SH-SY5Y (cell line): ENCODE measurements around the gene INSIG1.

Source experiments
- GATA2 ChIP-seq: IDR thresholded peaks from 2 replicates; pipeline ENCODE4 v1.6.1; 2011; ENCODE audit warnings: mild to moderate bottlenecking, low read depth, low read length
- GATA3 ChIP-seq: IDR thresholded peaks from 2 replicates; pipeline ENCODE4 v1.6.1; 2011; ENCODE audit warnings: low read depth, mild to moderate bottlenecking, low read length, moderate library complexity

DNA sequence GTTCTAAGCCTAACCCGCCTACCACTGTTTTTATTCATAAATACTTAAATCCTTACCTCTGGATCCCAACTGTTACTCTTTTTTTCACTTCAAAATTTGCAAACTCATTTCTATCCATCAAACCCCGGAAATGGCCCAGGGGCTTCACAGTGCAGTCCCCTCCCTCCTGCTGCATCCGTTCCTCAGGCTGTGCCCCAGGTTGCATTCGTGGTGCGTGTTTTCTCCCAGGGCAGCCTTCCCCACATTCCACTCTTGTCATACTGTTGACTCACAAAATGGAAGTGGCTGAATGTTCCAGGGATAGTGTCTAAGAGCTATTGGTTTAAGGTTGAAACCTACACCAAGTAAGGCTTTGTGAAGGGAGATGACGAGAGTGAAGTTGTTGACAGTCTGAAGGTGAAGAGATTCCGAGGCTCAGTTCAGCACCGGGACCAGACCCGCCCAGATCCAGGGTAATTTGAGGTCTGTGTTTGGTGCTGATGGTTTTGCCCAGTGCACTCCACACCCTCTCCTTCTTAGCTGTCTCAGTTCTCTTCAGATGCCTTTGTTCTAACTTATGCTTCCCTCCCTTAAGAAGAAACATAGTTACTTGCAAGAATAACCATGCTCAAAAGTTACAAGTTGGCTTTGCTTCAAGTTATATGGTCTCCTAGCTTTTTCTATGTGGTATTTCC, 7.7 kb downstream of the INSIG1 start:
- no peak for TF ChIP-seq GATA2
- no peak for TF ChIP-seq GATA3
